HS-5 (cell line): ENCODE results near the gene SYNCRIP.
"Not testable (repeated sequence)": the region's sequence is repeated elsewhere in the genome, so short reads cannot be mapped to it uniquely, and the experiment has no call there.

Experiments
- DNase-seq: peaks from one replicate; pipeline ENCODE4 v3.0.0-alpha.2; 2012; ENCODE audit warnings: low read depth

The SYNCRIP gene

GRCh38 chr6:85669735-85670194 is 27.1 kb upstream of the SYNCRIP start:
- no peak for DNase-seq

GRCh38 chr6:85662251-85662650 is 19.6 kb upstream of the SYNCRIP start:
- DNase-seq = no peak

- peak; percentile 91 for DNase-seq
These were observed 17.5 kb upstream of the SYNCRIP start for GRCh38 chr6:85660181-85660611.

- no peak for DNase-seq
These were observed 7.9 kb upstream of the SYNCRIP start for GRCh38 chr6:85650606-85651005.

- DNase-seq = no peak
These were observed 1.6 kb upstream of the SYNCRIP start for GRCh38 chr6:85644279-85644762.

GRCh38 chr6:85643537-85644278 is 1.0 kb upstream of the SYNCRIP start:
- DNase-seq = peak; percentile 80

GRCh38 chr6:85641897-85642773 is 551 bp downstream of the SYNCRIP start:
- no peak for DNase-seq

GRCh38 chr6:85641522-85641896 is 1.2 kb downstream of the SYNCRIP start:
- DNase-seq = no peak

GRCh38 chr6:85640821-85641220 is 1.9 kb downstream of the SYNCRIP start:
- DNase-seq = no peak

GRCh38 chr6:85637579-85637978 is 5.1 kb downstream of the SYNCRIP start:
- DNase-seq = no peak

- no peak for DNase-seq
These were observed 10.3 kb downstream of the SYNCRIP start for GRCh38 chr6:85632164-85632942.

- not testable (repeated sequence) for DNase-seq
These were observed 11.6 kb downstream of the SYNCRIP start for GRCh38 chr6:85631117-85631516.

- no peak for DNase-seq
These were observed 14.3 kb downstream of the SYNCRIP start for GRCh38 chr6:85628353-85628752.

- no peak for DNase-seq
These were observed 22.4 kb downstream of the SYNCRIP start for GRCh38 chr6:85620308-85620707.

GRCh38 chr6:85614780-85615179 is 27.9 kb downstream of the SYNCRIP start:
- no peak for DNase-seq

- DNase-seq = no peak
These were observed 29.8 kb downstream of the SYNCRIP start for GRCh38 chr6:85612690-85613474.

GRCh38 chr6:85610182-85610895 is 32.3 kb downstream of the SYNCRIP start:
- no peak for DNase-seq

GRCh38 chr6:85602100-85602499 is 40.6 kb downstream of the SYNCRIP start:
- DNase-seq = no peak

- DNase-seq = no peak
These were observed 41.9 kb downstream of the SYNCRIP start for GRCh38 chr6:85600713-85601313.
